Smooth muscle cell (in vitro differentiated cells): ENCODE results near the gene CPNE8. TPM values are rescaled to one million over a fixed set of nuclear protein-coding genes. Genes with fewer than 3 reads are reported as not detected.

Experiments
- DNase-seq: peaks from one replicate; lab custom pipeline; 2025; ENCODE audit not compliant: unreplicated experiment; lab: John Stamatoyannopoulos, UW
- H2AFZ ChIP-seq: fragments of 200-600 bp; sonication (generic); 2 replicates; pipeline ENCODE4 v1.6.0; 2016; ENCODE audit warnings: antibody characterized with exemption, low read depth, mild to moderate bottlenecking
- H3F3A ChIP-seq: fragments of 200-600 bp; sonication (generic); 2 replicates; pipeline ENCODE4 v1.6.0; 2017; ENCODE audit warnings: antibody characterized with exemption, low read depth
- H3K27ac ChIP-seq: fragments of 200-600 bp; sonication (generic); 2 replicates; pipeline ENCODE4 v1.5.1; 2016; ENCODE audit warnings: low read depth, mild to moderate bottlenecking
- H3K27me3 ChIP-seq: fragments of 200-600 bp; sonication (generic); 2 replicates; pipeline ENCODE4 v1.6.1; 2016; ENCODE audit warnings: low read depth, mild to moderate bottlenecking
- H3K36me3 ChIP-seq: fragments of 200-600 bp; sonication (generic); 2 replicates; pipeline ENCODE4 v1.5.1; 2016; ENCODE audit warnings: low read depth
- H3K4me1 ChIP-seq: fragments of 200-600 bp; sonication (generic); 2 replicates; pipeline ENCODE4 v1.5.1; 2016; ENCODE audit warnings: low read depth
- H3K4me2 ChIP-seq: fragments of 200-600 bp; sonication (generic); 2 replicates; pipeline ENCODE4 v1.6.0; 2016; ENCODE audit warnings: mild to moderate bottlenecking
- H3K4me3 ChIP-seq: fragments of 200-600 bp; sonication (generic); 2 replicates; pipeline ENCODE4 v1.5.1; 2016; ENCODE audit warnings: mild to moderate bottlenecking
- H3K79me2 ChIP-seq: fragments of 200-600 bp; sonication (generic); 2 replicates; pipeline ENCODE4 v1.6.0; 2016; ENCODE audit warnings: low read depth, mild to moderate bottlenecking
- H3K9ac ChIP-seq: fragments of 200-600 bp; sonication (generic); 2 replicates; pipeline ENCODE4 v1.6.0; 2016; ENCODE audit warnings: low read depth
- H3K9me3 ChIP-seq: fragments of 200-600 bp; sonication (generic); replicated peaks from 2 replicates; pipeline ENCODE4 v1.5.1; 2016; ENCODE audit warnings: low read depth
- H4K20me1 ChIP-seq: fragments of 200-600 bp; sonication (generic); 2 replicates; pipeline ENCODE4 v1.6.0; 2016; ENCODE audit warnings: low read depth
- WGBS: methylation state at CpG from one replicate; pipeline ENCODE4 v1.1.7; 2016; ENCODE audit warnings: low lambda C conversion rate; 5-methylcytosine and 5-hydroxymethylcytosine counted together
- polyA plus RNA-seq: library from polyadenylated mRNA; unstranded; fragments of >200 nt; fragmentation: Nextera tagmentation; extraction: Ambion mirVana; gene quantifications from 2 replicates; pipeline ENCODE4 v1.2.1, GENCODE V29; 2016
- total RNA-seq: library from RNA; depleted of rRNA; stranded (reverse); fragments of >200 nt; gene quantifications from 2 replicates; pipeline ENCODE4 v1.2.3, GENCODE V29; 2014
- TF ChIP-seq, protein P1 (sequence below): fragments of 200-600 bp; sonication (generic); IDR thresholded peaks from 2 replicates; pipeline ENCODE4 v1.5.1; 2017; ENCODE audit warnings: borderline replicate concordance, mild to moderate bottlenecking, antibody characterized with exemption; ENCODE audit not compliant: insufficient read depth, poor library complexity, severe bottlenecking

The CPNE8 gene
- total and polyA plus RNA-seq, 2 experiments from 2014 or later: 6.3 to 19.4 TPM

DNA sequence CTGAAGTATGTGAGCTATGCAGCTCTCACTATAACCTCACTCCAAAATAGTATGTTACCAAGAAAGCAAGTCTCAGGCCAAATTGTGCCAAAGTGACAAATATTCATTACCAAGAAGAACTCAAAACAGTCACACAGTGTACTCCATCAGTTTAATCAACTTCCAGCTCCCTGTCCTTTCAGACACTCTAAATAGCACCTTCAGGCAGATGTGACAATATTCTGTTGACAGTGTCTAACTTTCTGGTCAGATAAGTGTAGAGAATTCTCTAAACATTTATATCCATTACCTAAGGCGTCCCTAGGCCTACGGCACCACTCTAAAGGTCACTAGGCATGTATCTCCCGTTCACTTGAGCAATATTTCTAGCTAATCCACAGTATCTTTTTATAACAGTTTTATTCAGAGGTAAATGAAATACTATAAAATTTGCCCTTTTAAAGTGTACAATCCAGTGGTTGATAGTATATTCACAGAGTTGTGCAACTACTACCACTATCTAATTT is 21.7 kb downstream of the CPNE8 start:
- H3K36me3 ChIP-seq: no peaks in the 10 kb centered on the region
- no peak overlapping the region for H2AFZ ChIP-seq
- peaks cover 5% of the 10 kb centered on the region for H3K4me1 ChIP-seq
- H3K9me3 ChIP-seq: no peaks in the 10 kb centered on the region
- peaks cover 96% of the 10 kb centered on the region for H3K79me2 ChIP-seq
- no peak for DNase-seq
- no peaks in the 10 kb centered on the region for H3K27me3 ChIP-seq
- no peak overlapping the region for H3K4me2 ChIP-seq
- 89% methylated on average over 3 of the region's 3 CpGs for WGBS
- H3K4me3 ChIP-seq: no peak overlapping the region
- H3K9ac ChIP-seq: no peak overlapping the region
- no peak overlapping the region for H3K27ac ChIP-seq
- H4K20me1 ChIP-seq: peaks cover 8% of the 10 kb centered on the region
- TF ChIP-seq, protein P1, sequence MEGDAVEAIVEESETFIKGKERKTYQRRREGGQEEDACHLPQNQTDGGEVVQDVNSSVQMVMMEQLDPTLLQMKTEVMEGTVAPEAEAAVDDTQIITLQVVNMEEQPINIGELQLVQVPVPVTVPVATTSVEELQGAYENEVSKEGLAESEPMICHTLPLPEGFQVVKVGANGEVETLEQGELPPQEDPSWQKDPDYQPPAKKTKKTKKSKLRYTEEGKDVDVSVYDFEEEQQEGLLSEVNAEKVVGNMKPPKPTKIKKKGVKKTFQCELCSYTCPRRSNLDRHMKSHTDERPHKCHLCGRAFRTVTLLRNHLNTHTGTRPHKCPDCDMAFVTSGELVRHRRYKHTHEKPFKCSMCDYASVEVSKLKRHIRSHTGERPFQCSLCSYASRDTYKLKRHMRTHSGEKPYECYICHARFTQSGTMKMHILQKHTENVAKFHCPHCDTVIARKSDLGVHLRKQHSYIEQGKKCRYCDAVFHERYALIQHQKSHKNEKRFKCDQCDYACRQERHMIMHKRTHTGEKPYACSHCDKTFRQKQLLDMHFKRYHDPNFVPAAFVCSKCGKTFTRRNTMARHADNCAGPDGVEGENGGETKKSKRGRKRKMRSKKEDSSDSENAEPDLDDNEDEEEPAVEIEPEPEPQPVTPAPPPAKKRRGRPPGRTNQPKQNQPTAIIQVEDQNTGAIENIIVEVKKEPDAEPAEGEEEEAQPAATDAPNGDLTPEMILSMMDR: no peak
- H3F3A ChIP-seq: peaks cover 10% of the 10 kb centered on the region

DNA sequence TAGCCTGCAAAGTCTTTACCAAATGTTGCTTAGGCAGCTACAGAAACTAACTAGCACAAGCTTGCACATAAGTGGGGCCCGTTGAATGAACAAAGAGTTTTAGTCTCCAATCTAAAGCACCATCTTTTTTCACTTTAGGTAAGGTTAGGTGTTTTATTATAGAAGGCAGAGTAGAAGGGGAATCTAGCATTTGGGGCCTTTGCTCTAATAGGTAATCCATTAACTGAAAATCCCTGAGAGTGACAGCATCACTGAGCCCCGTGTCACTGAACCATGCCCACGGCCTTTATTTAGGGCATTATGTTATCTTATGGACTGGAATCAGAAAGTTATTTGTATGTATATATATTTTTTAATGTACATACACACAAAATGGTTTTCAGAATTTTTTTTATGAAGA is 25.1 kb downstream of the CPNE8 start:
- H3K79me2 ChIP-seq: peaks cover 99% of the 10 kb centered on the region
- H4K20me1 ChIP-seq: peaks cover 3% of the 10 kb centered on the region
- no peaks in the 10 kb centered on the region for H3K27me3 ChIP-seq
- H3K36me3 ChIP-seq: no peaks in the 10 kb centered on the region
- no peak overlapping the region for H3K9ac ChIP-seq
- WGBS: 90% methylated on average over 3 of the region's 3 CpGs
- DNase-seq: no peak
- no peaks in the 10 kb centered on the region for H3K4me1 ChIP-seq
- no peaks in the 10 kb centered on the region for H3K9me3 ChIP-seq
- no peak overlapping the region for H2AFZ ChIP-seq
- no peak overlapping the region for H3K4me3 ChIP-seq
- H3F3A ChIP-seq: no peaks in the 10 kb centered on the region
- H3K4me2 ChIP-seq: no peak overlapping the region
- H3K27ac ChIP-seq: no peak overlapping the region
- TF ChIP-seq, protein P1: no peak

DNA sequence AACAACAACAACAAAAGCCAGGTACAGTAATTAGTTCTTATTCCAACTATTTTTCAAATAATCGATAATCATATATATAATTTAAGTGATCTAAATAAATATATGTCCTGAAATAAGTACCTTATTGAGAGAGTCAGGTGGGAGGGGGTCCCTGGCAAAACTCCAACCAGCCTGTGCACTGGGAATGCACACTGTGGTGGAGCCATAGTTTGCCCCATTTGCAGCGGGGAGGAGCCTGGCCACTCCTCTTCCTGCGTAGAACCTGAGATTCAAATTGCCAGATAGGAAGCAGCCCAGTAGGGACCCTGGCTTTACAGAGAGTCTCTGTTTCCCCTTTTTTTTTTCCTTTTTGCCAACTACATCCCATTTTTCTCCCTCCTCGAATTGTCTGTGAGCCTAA is 26.4 kb downstream of the CPNE8 start:
- 96% methylated on average over 4 of the region's 4 CpGs for WGBS
- Histone ChIP-seq H3K4me1 (no peaks in the 10 kb centered on the region), H3K27me3 (no peaks in the 10 kb centered on the region), H3K4me2 (no peak overlapping the region), H3K79me2 (peaks cover 98% of the 10 kb centered on the region), H3F3A (no peaks in the 10 kb centered on the region), H3K27ac (no peak overlapping the region), H3K4me3 (no peak overlapping the region), H3K9me3 (no peaks in the 10 kb centered on the region), H4K20me1 (peaks cover 3% of the 10 kb centered on the region), H3K36me3 (no peaks in the 10 kb centered on the region), H3K9ac (no peak overlapping the region), H2AFZ (no peak overlapping the region)
- no peak for DNase-seq
- TF ChIP-seq, protein P1: no peak

DNA sequence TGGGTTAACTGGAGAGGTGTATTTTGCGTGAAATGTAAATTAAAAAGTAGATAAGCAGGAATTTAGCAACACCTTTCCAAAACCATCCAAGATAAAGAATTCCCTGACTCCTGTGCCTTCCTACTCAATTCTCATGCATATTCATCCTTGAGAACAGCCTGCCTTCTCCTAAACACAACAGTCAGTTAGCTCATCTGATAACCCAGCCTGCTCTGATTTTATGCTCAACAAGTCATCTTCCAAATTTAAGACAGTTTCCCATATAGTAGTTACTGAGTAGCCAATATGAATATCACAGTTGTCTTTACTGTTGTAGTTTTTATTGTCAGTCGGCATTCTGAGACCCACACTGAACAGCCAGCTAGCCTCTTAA is 27.1 kb downstream of the CPNE8 start:
- TF ChIP-seq, protein P1: no peak
- no peak for DNase-seq
- 81% methylated on average over 2 of the region's 2 CpGs for WGBS

More for the DNA sequence above, 27.1 kb downstream of the CPNE8 start:
- Histone ChIP-seq H4K20me1 (peaks cover 3% of the 10 kb centered on the region), H3K4me1 (no peaks in the 10 kb centered on the region), H3K36me3 (no peaks in the 10 kb centered on the region), H3K4me3 (no peak overlapping the region), H3F3A (no peaks in the 10 kb centered on the region), H3K9me3 (no peaks in the 10 kb centered on the region), H3K27me3 (no peaks in the 10 kb centered on the region), H3K9ac (no peak overlapping the region), H3K4me2 (no peak overlapping the region), H3K27ac (no peak overlapping the region), H2AFZ (no peak overlapping the region), H3K79me2 (peaks cover 92% of the 10 kb centered on the region)
